ENCODE data around the gene NIPA2.

The NIPA2 gene

DNA sequence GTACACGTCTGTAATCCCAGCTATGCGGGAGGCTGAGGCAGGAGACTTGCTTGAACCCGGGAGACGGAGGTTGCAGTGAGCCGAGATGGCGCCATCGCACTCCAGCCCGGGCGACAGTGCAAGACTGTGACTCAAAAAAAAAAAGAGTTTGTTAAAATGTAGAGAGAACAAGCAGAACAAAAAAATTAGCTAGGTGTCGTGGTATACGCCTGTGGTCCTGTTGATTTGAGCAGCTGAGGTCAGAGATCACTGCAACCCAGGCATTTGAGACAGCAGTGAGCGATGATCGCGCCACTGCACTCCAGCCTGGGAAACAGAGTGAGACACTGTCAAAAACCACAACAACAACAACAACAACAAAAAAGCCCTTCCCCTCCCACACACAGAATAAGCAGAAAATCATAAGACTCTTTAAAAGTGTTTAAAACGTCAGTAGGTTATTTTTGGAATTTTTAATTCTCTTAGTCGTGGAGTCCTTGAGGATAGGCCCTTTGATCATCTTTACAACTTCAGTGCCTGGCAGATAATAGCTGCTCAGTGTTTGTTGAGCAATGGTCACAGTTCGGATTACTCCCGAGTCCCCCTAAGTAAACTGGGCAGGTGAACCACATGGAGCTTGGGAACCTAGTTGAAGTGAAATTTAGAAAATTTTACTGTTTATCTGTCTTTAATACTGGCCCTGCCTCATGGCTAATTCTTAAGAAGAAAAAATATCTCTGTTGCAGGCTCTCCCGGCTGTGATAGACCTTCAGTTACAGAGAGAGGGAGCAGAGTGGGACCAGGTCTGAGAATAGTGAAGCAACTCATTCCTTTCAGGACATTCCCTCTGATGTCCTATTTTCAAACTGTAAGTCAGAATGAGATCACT lies 6.2 kb downstream of the NIPA2 start:
- no peak for DNase-seq

DNA sequence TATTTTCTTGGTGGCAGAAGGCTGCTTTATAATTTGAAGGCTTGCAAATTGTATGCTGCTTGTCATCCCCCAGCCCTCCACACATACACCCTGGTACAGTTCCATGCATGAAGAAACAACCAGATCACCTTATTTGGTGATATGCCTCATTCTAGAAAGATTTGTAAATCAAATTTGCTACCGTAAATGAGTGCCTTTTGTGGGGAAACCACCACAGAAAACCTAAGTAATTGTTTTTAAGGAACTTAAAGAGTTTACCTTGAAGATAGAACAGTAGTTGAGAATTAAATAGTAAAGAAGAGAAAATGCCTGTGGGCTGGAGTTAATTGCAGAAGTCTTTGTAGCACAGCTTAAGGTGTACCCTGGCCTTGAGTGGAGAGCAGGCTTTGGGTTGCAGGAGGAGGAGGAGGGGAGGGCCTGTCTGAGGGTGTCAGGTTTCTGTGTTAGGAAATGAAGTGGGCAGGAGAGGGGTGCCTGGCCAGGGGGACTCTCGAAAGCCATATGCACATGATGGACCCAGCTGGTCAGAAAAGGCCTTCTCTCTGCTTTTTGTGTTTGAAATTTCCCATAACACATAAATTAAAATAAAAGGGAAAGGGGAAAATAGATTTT lies 6.9 kb downstream of the NIPA2 start:
- DNase-seq: no peak

DNA sequence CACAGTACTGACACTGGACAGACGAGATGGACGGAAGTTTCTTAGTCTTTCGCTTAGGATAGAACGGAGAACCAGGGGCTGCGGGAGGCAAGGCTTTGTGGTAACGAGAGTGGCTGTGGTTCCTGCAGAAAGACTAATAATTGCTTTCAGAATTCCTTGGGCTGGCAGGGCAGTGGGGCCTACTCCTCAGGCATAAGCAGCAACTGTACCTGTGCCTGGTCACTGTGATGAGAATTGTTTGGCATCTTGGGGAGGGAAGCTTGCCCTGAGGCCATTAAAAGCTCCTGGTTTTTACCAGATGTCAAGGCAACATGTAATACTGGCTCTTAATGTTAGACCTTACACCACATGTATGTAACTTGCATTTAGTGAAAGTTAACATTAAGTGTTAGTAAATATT lies 7.6 kb downstream of the NIPA2 start:
- no peak for DNase-seq

DNA sequence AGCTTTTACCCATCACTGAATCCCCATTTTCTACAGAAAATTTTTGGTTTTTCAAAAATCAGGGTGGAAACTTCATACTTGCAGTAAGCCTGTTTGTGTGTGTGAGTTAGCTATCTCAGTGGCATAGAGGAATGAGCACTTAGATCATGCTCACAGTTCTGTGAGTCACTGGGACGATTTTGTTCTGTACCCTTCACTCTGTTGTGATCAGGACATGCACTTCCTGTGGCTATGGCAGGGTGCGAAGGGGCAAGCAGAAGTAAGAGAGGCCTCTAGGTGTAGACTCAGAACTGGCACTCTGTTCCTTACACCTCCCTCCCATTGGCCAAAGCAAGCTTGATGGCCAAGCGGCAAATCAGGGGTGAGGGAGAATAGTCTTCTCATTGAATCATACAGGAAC lies 11.6 kb downstream of the NIPA2 start:
- no peak for DNase-seq

DNA sequence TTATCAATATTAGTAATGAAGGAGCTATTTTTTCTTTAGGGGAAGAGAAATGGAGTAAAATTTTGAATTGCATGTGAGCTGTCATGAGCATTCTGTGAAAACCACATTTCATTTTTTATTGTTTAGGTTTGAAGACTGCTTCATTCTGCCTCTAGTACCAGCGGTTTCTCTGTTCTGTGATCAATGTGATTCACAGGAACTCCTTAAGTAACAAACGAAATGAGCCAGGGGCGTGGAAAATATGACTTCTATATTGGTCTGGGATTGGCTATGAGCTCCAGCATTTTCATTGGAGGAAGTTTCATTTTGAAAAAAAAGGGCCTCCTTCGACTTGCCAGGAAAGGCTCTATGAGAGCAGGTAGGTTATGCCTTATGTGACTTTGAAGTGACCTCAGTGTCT lies 13.0 kb downstream of the NIPA2 start:
- no peak for DNase-seq

DNA sequence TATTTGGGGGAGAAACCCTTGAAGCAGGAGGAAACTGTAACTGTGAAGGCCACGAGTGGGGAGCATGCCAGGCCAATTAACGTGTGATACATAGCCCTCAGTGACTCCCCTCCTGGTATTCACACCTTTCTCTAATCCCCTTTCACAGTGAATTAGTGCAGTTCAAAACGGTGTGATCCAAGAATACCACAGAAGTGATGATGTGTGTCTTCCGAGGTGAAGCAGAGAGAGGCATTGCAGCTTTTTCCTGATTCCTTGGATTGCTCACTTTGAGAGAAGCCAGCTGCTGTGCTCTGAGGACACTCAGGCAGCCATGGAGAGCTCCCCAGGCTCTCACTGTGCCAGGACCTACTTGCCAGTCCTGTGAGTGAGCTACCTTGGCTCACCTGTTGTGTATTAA lies 17.3 kb downstream of the NIPA2 start:
- DNase-seq: no peak

DNA sequence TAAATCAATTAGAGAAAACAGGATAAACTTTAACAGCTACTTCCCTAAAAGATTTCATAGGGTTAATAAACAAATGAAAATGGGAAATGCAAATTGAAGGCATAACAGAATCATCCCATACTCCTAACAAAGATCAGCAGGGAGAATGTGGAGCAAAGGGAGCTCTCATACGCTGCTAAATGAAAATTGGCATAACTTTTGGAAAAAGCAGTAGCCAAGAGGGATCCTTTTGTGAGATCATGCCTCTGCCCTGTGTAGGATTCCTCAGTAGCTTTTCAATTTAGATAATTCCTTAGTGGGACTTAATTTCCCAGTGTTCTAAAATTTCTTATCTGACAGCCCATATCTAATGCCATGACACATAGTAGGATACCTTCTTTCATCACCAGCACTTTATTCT lies 18.2 kb downstream of the NIPA2 start:
- no peak for DNase-seq

DNA sequence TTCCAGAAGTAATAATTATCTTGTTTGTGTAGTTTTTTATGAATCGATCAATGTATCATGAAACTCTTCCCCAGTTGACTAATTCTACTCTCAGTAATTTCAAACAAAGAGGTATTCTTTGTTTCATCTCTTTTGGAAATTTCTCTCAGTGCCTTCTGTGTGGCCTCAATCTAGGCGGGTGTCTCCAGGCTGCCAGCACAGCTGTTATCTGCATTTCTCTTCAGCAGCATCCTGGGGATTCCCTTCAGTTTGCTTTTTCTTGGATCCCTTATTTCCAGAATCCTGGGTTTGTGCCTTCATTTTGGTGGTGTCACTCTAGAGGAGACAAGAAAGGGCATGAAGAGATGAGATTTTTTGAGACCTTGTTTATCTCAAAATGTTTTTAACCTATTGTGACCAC lies 22.7 kb downstream of the NIPA2 start:
- DNase-seq: no peak

DNA sequence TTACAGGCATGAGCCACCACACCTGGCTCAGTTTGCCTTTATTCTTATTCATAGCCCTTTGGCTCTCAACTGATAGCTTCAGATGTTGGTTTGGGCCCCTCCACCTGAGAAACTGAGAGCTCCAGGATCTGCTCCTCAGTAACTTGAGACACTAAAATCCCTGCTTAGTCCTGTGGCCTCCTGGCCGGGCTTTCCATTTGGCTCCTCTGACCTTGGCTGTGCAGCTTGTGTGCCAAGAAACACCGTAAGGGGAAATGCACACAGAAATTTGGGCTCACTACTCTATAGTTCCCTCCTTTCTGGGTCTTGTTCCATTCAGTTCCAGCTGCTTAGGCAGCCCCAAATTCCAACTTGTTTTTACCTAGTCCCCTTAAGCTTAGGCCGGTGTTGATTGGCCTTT lies 24.9 kb downstream of the NIPA2 start:
- DNase-seq: no peak

DNA sequence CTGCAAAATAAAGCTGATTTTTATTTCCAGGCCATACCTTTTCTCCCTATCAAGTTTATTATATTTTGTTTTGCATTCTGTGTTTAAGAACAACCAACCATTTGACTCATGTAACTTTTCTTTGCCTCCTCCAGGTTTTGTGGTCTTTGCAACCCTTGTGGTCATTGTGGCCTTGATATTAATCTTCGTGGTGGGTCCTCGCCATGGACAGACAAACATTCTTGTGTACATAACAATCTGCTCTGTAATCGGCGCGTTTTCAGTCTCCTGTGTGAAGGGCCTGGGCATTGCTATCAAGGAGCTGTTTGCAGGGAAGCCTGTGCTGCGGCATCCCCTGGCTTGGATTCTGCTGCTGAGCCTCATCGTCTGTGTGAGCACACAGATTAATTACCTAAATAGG lies 27.6 kb downstream of the NIPA2 start:
- DNase-seq: no peak

DNA sequence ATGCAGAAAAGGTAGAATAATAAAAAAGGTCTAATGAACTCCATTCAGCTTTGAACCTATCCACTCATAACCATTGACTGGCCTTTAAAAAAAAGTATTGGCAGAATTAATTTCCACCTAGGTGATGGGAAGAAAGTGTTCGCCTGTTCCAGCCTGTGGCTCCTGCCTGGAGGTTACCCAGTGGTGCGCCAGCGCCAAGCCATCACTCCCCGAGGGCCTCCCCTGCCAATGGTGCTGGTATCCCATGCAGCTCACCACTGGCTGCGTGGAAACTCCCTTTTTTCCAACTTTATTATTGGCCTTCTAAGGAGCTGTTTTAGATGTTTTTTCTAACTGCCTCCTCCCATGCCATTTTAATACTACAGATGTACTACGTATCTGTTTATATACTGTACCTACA lies 29.4 kb downstream of the NIPA2 start:
- no peak for DNase-seq

DNA sequence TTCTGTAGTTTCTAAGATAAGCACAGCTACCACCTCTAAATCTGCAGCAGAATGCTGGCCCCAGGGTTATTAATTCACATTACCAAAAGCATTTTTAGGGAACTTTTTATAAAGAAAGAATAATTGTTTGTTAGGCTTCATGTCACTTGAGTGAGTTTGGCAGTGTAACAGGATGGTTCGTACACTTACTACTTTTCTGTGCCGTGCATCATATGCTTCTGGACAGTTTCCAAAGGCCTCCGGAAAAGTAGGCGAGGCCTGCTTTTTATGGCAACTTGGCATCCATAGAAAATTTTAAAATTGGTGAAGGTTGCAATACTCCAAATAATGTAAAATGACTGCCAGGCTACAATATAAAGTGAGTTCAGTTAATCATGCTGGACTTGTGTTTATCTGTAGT lies 30.0 kb downstream of the NIPA2 start:
- DNase-seq: no peak

DNA sequence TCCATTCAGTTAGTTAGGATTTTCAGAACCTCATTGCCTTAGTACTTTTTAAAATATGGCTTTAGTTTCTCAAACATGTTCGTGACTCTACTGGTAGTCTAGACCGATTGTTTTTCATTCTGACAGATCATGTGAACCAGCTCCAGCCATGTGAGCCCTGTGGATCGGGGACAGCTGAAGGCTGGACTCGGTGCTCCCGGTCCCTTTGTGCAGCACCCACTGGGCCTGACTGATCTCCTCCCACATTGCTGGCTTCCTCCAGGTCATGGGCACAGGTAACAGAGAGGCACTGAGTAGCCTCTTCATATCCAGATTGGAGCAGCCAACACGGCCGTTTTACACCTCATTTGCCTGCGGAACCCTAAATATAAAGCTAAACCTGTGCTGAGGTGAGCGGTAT lies 30.5 kb downstream of the NIPA2 start:
- DNase-seq: no peak

DNA sequence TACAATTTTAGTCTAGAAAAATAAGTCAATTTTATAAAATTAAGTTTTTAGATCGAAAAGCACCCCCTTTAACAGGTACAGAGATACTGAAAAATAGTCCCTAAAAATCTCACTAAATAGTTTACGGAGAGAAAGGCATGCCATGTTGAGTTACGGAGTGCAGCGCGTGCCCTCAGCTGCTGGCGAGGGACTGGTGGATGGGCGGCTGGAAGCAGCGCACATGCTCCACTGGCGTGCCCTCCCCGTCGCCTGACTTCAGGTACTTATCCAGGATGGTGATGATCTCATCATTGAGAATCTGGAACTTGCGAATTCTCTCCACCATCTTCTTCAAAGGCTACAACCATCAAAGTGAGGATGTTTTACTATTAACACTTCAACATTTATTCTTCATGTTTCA lies 31.4 kb downstream of the NIPA2 start:
- no peak for DNase-seq

DNA sequence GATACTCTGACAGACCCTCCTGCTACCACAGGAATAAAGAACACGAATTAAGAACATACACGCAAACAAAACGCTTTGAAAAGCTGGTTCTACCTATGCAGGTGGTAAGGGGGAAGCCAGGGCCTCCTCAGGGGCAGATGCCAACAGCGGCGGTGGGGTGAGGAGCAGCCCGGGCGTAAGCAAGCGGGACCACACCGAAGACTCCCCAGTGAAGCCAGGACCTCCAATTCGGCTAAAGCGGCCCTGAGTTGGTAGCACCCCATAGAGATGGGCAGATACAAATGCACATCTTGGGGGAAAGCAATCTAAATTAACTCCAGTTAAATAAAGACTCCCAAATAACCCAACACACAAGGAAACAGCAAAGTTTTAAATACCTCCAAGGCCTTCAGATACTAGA lies 32.4 kb downstream of the NIPA2 start:
- DNase-seq: no peak

DNA sequence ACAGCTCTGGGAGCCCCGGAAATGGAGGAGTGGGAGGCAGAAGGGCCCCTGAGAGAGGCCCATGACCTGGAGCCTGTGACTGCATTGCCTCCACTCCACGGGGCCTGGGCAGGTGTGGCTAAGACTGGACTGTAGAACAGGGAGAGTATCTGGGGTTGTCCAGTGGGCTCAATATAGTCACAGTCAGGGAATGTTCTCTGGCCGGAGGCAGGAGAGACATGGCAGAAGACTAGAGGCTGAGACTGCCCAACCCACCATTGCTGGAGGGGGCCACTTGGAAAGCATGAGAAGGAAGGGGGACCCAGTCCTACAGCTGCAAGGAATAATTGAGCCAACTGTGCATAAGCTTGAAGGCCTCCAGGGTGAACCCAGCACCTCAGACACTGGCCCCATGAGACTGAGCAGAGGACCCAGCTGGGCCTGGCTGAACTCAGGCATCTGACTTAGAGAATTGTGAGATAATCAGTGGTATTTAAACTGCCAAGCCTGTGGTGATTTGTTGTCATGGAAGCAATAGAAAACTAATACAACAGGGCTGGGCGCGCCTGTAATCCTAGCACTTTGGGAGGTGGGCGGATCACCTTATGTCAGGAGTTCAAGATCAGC lies 33.1 kb downstream of the NIPA2 start:
- no peak for DNase-seq

DNA sequence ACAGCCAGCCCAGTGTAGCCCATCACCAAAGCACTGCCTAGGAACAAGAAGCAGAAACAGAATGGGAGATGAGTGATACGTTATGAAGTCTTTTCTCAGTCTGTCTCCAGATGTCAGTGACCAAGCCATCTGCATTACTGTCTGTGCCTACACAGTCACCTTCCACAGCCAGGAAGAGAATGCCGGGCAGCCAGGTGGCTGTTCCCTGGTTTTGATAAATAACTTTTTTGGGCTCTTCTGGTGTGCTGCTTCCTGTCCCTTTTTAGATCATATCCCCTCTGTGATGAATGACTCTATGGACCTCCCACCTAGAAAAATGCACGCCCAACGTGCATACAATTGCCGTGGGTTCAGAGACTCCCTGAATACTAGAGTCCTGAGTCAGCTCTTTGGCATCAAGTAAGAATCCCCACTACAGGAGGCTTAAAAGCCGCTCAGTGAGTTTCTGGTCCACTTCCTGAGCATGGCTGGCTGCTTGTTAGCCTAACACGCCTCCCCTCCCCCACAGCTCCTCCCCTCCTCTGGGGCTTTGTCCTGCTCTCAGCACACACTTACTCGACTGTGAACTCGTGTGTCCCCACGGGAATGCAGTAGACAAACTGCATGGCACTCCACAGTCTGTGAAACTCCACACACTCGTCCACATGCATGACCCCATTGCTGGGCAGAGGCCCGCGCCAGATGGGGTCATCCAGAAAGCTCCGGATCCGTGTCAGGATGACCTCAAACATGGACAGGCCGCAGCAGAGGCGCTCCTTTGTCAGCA lies 34.7 kb downstream of the NIPA2 start:
- DNase-seq: no peak

DNA sequence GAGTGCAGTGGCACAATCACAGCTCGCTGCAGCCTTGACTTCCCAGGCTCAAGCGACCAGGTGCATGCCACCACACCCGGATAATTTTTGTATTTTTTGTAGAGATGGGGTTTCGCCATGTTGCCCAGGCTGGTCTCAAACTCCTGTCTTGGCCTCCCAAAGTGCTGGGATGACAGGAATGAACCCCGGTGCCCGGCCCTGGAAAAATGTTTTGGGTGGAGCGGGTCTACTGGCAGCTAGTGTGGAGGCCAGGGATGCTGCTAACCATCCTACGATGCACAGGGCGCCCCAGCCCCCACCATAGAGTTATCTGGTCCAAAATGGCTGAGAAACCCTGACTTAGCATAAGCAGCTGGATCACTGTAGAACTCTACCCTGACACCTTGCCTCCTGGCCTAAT lies 35.4 kb downstream of the NIPA2 start:
- DNase-seq: no peak

DNA sequence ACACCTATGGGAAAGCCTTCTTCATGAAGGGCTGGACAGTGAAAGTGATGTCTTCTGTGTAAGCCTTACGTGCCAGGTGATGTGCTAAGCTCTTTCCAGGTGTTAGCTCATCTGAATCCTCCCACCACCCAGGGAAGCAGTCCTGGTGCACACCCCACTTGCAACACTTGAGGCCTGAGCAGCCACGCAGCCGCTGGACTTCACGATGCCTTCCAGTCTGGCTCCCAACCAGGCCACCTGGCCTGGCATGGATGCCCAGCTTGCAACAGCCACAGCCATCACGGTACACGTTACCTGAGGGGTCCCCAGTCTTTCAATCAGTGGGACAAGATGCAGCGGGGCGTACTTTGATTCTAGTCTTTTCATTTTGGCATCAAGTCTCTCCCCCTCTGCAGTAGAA lies 35.8 kb downstream of the NIPA2 start:
- DNase-seq: no peak

DNA sequence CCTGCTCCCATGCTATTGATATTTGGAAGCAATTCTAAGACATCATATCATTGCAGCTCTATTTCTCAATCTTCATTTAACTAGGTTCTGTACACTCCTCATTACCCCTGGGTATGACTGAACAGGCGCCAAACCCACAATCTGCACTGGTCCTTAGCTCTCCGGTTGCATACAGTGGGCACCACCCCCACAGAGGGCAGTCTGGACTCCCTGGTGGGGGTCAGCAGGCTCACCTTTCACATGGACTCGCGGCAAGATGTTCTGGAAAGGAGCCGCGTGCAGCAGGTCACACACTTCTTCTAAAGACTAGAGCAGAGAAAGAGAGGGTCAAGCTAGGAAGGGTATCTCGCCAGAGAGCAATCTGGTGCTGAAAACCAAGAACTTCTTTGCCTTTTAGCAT lies 36.5 kb downstream of the NIPA2 start:
- DNase-seq: no peak

DNA sequence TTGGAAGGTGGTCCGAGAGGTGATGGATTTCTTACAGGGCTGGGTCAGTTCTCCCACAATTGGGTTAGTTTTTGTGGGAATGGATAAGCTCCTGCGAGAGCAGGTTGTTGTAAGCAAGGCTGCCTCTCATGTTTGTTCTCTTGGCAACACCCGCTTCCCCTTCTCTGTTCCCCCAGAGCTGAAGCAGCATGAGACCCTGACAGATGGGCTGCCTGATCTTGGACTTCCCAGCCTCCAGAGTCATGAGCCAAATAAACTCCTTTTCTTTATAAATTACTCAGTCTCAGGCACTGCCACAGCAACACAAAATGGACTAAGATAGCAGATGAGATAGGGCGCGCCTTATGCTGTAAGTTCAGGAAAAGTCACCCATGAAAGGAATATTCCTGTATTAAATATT lies 38.7 kb downstream of the NIPA2 start:
- DNase-seq: no peak

DNA sequence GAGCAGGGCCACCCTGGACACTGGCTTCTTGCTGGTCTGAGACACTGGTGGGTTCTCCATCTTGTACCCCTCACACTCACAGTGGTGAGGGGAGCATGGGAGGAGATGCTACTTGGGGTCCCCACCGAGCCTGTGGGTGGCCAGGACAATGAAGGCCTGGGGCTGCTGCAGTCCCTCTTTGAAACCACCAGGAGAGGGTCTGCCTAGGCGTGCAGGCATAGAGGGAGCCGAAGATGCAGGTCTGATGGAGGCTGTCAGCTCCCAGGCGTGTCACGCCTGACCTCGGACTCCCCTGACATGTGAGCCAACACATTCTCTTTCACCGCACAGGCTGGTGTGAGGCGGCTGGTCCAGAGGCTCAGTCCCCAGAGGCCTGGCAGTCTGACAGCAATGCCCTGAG lies 39.1 kb downstream of the NIPA2 start:
- DNase-seq: no peak

DNA sequence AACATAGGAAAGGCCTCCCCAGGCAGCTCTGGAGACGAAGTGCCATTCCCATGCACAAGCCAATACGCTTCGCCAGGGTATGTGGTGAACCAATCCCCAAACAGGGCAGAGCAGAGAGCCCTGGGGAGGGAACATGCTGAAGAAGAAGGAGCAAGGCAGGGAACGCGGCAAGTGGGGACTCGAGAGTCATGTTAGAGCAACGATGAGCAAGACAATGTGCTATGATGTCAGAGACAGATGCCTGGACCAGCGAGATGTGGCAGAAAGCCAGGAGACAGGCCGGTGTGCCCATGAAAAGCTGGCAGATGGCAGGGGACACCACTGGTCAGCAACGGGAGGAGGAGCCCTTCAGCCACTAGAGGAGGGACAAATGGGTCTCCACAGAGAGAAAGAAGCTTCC lies 39.6 kb downstream of the NIPA2 start:
- DNase-seq: no peak
